Measurements from ENCODE around the gene CAMSAP2. TPM values are rescaled to one million over a fixed set of nuclear protein-coding genes. Genes with fewer than 3 reads are reported as not detected.

CAMSAP2 gene
- total and polyA plus RNA-seq, 10 of the 15 experiments (the other 5 are each of a cell fraction or from before 2014, with no cell fraction given), result 3.9 to 19.8 (median 8.0) TPM

DNA sequence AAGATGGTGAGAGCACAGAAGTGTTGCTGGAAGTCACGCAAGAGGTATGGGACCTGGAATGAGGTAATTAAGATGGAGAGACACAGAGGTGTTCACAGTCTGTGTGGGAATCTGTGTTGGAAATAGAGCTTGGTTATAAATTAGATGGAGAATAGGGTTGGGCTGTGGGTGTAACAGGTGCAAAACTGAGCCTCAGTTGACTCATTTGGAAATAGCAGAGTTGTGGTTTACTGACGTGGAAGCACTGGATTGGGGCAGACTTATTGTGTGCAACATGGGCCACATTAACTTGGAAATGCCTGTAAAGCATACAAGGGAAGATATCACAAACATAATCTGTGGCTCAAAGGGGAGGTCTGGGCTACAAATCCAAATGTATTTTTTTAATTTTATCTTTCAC lies 13.0 kb downstream of the CAMSAP2 start (continued):
- no peak for TF ChIP-seq STAT1 (conservative IDR thresholded peaks at IDR 0.05)
- TF ChIP-seq TCF12 (IDR thresholded peaks at IDR 0.05; ENCODE audit: low read depth, low read length), result peak; percentile 71; the same call in 1 of the 2 replicates
- no peak for TF ChIP-seq SIX5 (IDR thresholded peaks at IDR 0.05; ENCODE audit: low read depth, low read length, severe bottlenecking)
- no peak for TF ChIP-seq MXI1 (IDR thresholded peaks at IDR 0.05; ENCODE audit: low read depth, low read length)
- no peak for TF ChIP-seq JUND (IDR thresholded peaks at IDR 0.05; ENCODE audit: low read depth, low read length)
- no peak for TF ChIP-seq MLLT1 (IDR thresholded peaks at IDR 0.05)
- TF ChIP-seq EED (IDR thresholded peaks at IDR 0.05; ENCODE audit: low read depth), result 0 out of 2 replicates have a peak, but pooled peaks have one; percentile 19
- TF ChIP-seq PRDM15 (CRISPR knock-in tag; IDR thresholded peaks at IDR 0.05), result no peak
- 0 out of 2 replicates have a peak, but pooled peaks have one; percentile 24 for TF ChIP-seq CREB1 (IDR thresholded peaks at IDR 0.05; ENCODE audit: low read depth)
- no peak for TF ChIP-seq MYC (IDR thresholded peaks at IDR 0.05; ENCODE audit: insufficient read depth, insufficient read length, insufficient replicate concordance, low read length, severe bottlenecking)
- no peak for TF ChIP-seq BRCA1 (IDR thresholded peaks at IDR 0.05; ENCODE audit: low read depth, low read length)

Measured in GM12878 (cell line).